IMR-90 (cell line): ENCODE measurements around the gene SDK1. TPM values are rescaled to one million over a fixed set of nuclear protein-coding genes. Genes with fewer than 3 reads are reported as not detected.

ENCODE experiments used
- ATAC-seq: fragments of 200-7000 bp; cut with Tn5 transposase; 2 replicates; pipeline ENCODE4 v1.9.1; 2020; ENCODE audit warnings: low read depth, mild to moderate bottlenecking, moderate library complexity
- BruUV-seq: library from RNA; stranded (reverse); fragments of 400-500 nt; replicated peaks from 2 replicates; lab custom pipeline; 2021; lab: Mats Ljungman, UMichigan
- CTCF ChIA-PET: fragments of 300-600 bp; formaldehyde crosslinking; extraction: SDS; loops from one replicate; lab custom pipeline; 2021; ENCODE audit warnings: antibody characterized with exemption; lab: Yijun Ruan, JAX
- POLR2A ChIA-PET: fragments of 300-600 bp; sonication (Branson Sonifier 250); formaldehyde crosslinking; loops from one replicate; lab custom pipeline; 2022; ENCODE audit warnings: antibody characterized with exemption; ENCODE audit not compliant: unreplicated experiment; lab: Charles Lee
- DNase-seq: peaks from one replicate; pipeline ENCODE4 v3.0.0; 2013
- H2AFZ ChIP-seq: replicated peaks from 2 replicates; pipeline ENCODE3; 2013; ENCODE audit warnings: low read length, mild to moderate bottlenecking; ENCODE audit not compliant: poor library complexity
- H2AK5ac ChIP-seq: 2 replicates; pipeline ENCODE4 v1.6.1; 2013; ENCODE audit warnings: low read depth, low read length, inconsistent platforms
- H2AK9ac ChIP-seq: replicated peaks from 2 replicates; pipeline ENCODE3; 2013; ENCODE audit warnings: mild to moderate bottlenecking, low read depth, low read length, moderate library complexity; ENCODE audit not compliant: poor library complexity
- H2BK120ac ChIP-seq: 2 replicates; pipeline ENCODE4 v1.6.1; 2013; ENCODE audit warnings: low read depth, low read length, inconsistent platforms
- H2BK15ac ChIP-seq: 3 replicates; pipeline ENCODE4 v1.6.1; 2013; ENCODE audit warnings: low read depth, low read length, inconsistent platforms
- H2BK20ac ChIP-seq: 2 replicates; pipeline ENCODE4 v1.6.1; 2013; ENCODE audit warnings: low read depth, mild to moderate bottlenecking, inconsistent platforms, low read length, moderate library complexity
- H2BK5ac ChIP-seq: 2 replicates; pipeline ENCODE4 v1.6.1; 2013; ENCODE audit warnings: mild to moderate bottlenecking, low read depth, low read length, inconsistent platforms; ENCODE audit not compliant: poor library complexity, severe bottlenecking
- H3K14ac ChIP-seq: replicated peaks from 2 replicates; pipeline ENCODE4 v1.6.1; 2013; ENCODE audit warnings: low read depth, low read length, inconsistent platforms
- H3K18ac ChIP-seq: 2 replicates; pipeline ENCODE4 v1.6.1; 2013; ENCODE audit warnings: low read depth, low read length, control low read depth
- H3K23ac ChIP-seq: 2 replicates; pipeline ENCODE4 v1.6.1; 2013; ENCODE audit warnings: low read depth, low read length, inconsistent platforms
- H3K27ac ChIP-seq: 2 replicates; pipeline ENCODE4 v1.5.1; 2013; ENCODE audit warnings: mild to moderate bottlenecking, control low read depth, low read length; ENCODE audit not compliant: insufficient read depth
- H3K27me3 ChIP-seq: 2 replicates; pipeline ENCODE4 v1.6.1; 2013; ENCODE audit warnings: low read length; ENCODE audit not compliant: control insufficient read depth, insufficient read depth
- H3K36me3 ChIP-seq: 2 replicates; pipeline ENCODE4 v1.6.1; 2013; ENCODE audit warnings: low read length, mixed read lengths; ENCODE audit not compliant: control insufficient read depth, insufficient read depth
- H3K4ac ChIP-seq: 2 replicates; pipeline ENCODE4 v1.6.1; 2013; ENCODE audit warnings: low read depth, low read length, inconsistent platforms
- H3K4me1 ChIP-seq: 2 replicates; pipeline ENCODE4 v1.6.1; 2013; ENCODE audit warnings: low read length, mixed read lengths; ENCODE audit not compliant: control insufficient read depth, insufficient read depth
- H3K4me2 ChIP-seq: 2 replicates; pipeline ENCODE4 v1.6.1; 2013; ENCODE audit warnings: low read depth, mild to moderate bottlenecking, control low read depth, low read length, moderate library complexity
- H3K4me3 ChIP-seq: 2 replicates; pipeline ENCODE4 v1.5.1; 2013; ENCODE audit warnings: low read depth, mild to moderate bottlenecking, control low read depth, low read length, moderate library complexity; ENCODE audit not compliant: insufficient read depth
- H3K56ac ChIP-seq: 2 replicates; pipeline ENCODE4 v1.6.1; 2013; ENCODE audit warnings: low read length, inconsistent platforms; ENCODE audit not compliant: insufficient read depth; ENCODE audit errors: extremely low read depth
- H3K79me1 ChIP-seq, 2 experiments: 2 replicates each; pipeline ENCODE4 v1.6.1; 2013; ENCODE audit warnings: low read length in 2 of 2, inconsistent platforms in 1 of 2, low read depth in 1 of 2
- H3K9ac ChIP-seq: 2 replicates; pipeline ENCODE4 v1.6.1; 2013; ENCODE audit warnings: low read depth, low read length, control low read depth
- H3K9me1 ChIP-seq: 2 replicates; pipeline ENCODE4 v1.6.1; 2013; ENCODE audit warnings: low read length, inconsistent platforms; ENCODE audit not compliant: insufficient read depth
- H3K9me3 ChIP-seq: 2 replicates; pipeline ENCODE4 v1.6.1; 2013; ENCODE audit warnings: low read length; ENCODE audit not compliant: control insufficient read depth, insufficient read depth
- H4K20me1 ChIP-seq: 2 replicates; pipeline ENCODE4 v1.6.1; 2013; ENCODE audit warnings: low read length, inconsistent platforms; ENCODE audit not compliant: insufficient read depth
- H4K5ac ChIP-seq: 2 replicates; pipeline ENCODE4 v1.6.1; 2013; ENCODE audit warnings: mild to moderate bottlenecking, low read depth, low read length, control low read depth
- H4K8ac ChIP-seq, 2 experiments: 2 replicates each; pipeline ENCODE4 v1.6.1; 2013; ENCODE audit warnings: low read depth in 2 of 2, low read length in 2 of 2, control low read depth in 1 of 2, inconsistent platforms in 1 of 2
- H4K91ac ChIP-seq: 2 replicates; pipeline ENCODE4 v1.6.1; 2013; ENCODE audit warnings: low read depth, low read length, inconsistent platforms; ENCODE audit not compliant: insufficient read depth
- BHLHE40 ChIP-seq: fragments of 150-350 bp; IDR thresholded peaks from 2 replicates; pipeline ENCODE4 v1.6.1; 2016; ENCODE audit warnings: mild to moderate bottlenecking, low read depth, low read length
- CEBPB ChIP-seq: IDR thresholded peaks from 2 replicates; pipeline ENCODE4 v1.6.1; 2012; ENCODE audit warnings: low read depth, low read length, improper control_type of control experiment
- CHD1 ChIP-seq: IDR thresholded peaks from 2 replicates; pipeline ENCODE4 v1.6.1; 2012; ENCODE audit warnings: low read depth, low read length, improper control_type of control experiment
- CTCF ChIP-seq: conservative IDR thresholded peaks from 2 replicates; pipeline ENCODE4 v1.5.1; 2012; ENCODE audit warnings: mild to moderate bottlenecking, low read depth, low read length, improper control_type of control experiment
- FOS ChIP-seq: fragments of 150-350 bp; IDR thresholded peaks from 2 replicates; pipeline ENCODE4 v1.6.1; 2016; ENCODE audit warnings: low read depth, low read length
- MAFK ChIP-seq: IDR thresholded peaks from 2 replicates; pipeline ENCODE4 v1.6.1; 2012; ENCODE audit warnings: low read depth, low read length, improper control_type of control experiment
- MXI1 ChIP-seq: IDR thresholded peaks from 2 replicates; pipeline ENCODE4 v1.6.1; 2012; ENCODE audit warnings: low read depth, mild to moderate bottlenecking, low read length, moderate library complexity, borderline replicate concordance
- NFE2L2 ChIP-seq: fragments of 150-350 bp; IDR thresholded peaks from 2 replicates; pipeline ENCODE4 v1.6.1; 2016; ENCODE audit warnings: low read depth, mild to moderate bottlenecking, low read length
- RAD21 ChIP-seq: IDR thresholded peaks from 2 replicates; pipeline ENCODE4 v1.6.1; 2012; ENCODE audit warnings: low read length, improper control_type of control experiment
- RCOR1 ChIP-seq: IDR thresholded peaks from 2 replicates; pipeline ENCODE4 v1.6.1; 2012; ENCODE audit warnings: mild to moderate bottlenecking, low read length, improper control_type of control experiment; ENCODE audit not compliant: insufficient replicate concordance
- RFX5 ChIP-seq: IDR thresholded peaks from 2 replicates; pipeline ENCODE4 v1.8.0; 2012; ENCODE audit warnings: low read depth, mild to moderate bottlenecking, low read length, moderate library complexity
- SMC3 ChIP-seq: fragments of 150-350 bp; IDR thresholded peaks from 2 replicates; pipeline ENCODE4 v1.6.1; 2016; ENCODE audit warnings: low read depth, mild to moderate bottlenecking, antibody characterized with exemption, low read length, moderate library complexity
- USF2 ChIP-seq: fragments of 150-350 bp; IDR thresholded peaks from 2 replicates; pipeline ENCODE4 v1.6.1; 2017; ENCODE audit warnings: mild to moderate bottlenecking, antibody characterized with exemption, low read length, low read depth
- WGBS, 2 experiments: methylation state at CpG; one replicate each; pipeline versions ENCODE4 v1.1.5 to v1.1.7; 2013; ENCODE audit warnings: missing lambda C conversion rate in 2 of 2; ENCODE audit not compliant: insufficient read length in 1 of 2; ENCODE audit errors: extremely low coverage in 2 of 2; 5-methylcytosine and 5-hydroxymethylcytosine counted together
- dilution Hi-C: fragments of 300-500 bp; cut with HindIII; formaldehyde crosslinking; loops from one replicate; pipeline ENCODE4 v1.14.3; 2018; ENCODE audit warnings: low sequenced_read_pairs; ENCODE audit not compliant: unreplicated experiment
- in situ Hi-C: fragments of 300-500 bp; cut with MboI; formaldehyde crosslinking; loops from 3 replicates; pipeline ENCODE4 v1.14.3; 2019; ENCODE audit warnings: low sequenced_read_pairs, inconsistent platforms, mixed read lengths
- intact Hi-C: fragments of 100-400 bp; cut with micrococcal nuclease; formaldehyde crosslinking; loops from 2 replicates; pipeline ENCODE4 v1.10.0; 2022
- polyA plus RNA-seq, 3 experiments: library from polyadenylated mRNA; depleted of rRNA; stranded (reverse); fragments of >200 nt; gene quantifications; 2 replicates each; pipeline ENCODE4 v1.2.3, GENCODE V29; 2012; ENCODE audit warnings: low replicate concordance in 1 of 3
- total RNA-seq: library from RNA; depleted of rRNA; stranded (reverse); fragments of >200 nt; gene quantifications from 2 replicates; pipeline ENCODE4 v1.2.3, GENCODE V29; 2012
- TF ChIP-seq, protein P1 (sequence below): fragments of 150-350 bp; IDR thresholded peaks from 2 replicates; pipeline ENCODE4 v1.6.1; 2016; ENCODE audit warnings: low read depth, mild to moderate bottlenecking, low read length, moderate library complexity, borderline replicate concordance

The SDK1 gene
- total and polyA plus RNA-seq, 2 of the 4 experiments (the other 2 are of a cell fraction): 1.5 to 1.6 TPM

DNA sequence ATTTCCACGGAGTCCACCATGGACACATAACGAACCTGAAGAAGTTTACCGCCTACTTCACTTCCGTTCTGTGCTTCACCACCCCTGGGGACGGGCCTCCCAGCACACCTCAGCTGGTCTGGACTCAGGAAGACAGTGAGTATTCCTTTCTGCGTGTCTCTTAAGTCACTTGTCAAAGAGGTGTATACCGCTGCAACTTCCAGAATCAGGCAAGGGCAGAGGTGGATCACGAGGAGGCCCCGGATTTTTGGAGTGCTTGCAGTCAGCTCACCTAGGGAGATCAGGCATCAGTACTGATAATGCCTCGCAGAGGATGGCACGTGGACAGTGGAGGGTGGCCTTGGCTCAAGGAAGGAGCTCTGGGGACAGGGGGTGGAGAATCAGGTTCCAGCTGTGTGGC is 750.6 kb downstream of the SDK1 start:
- Histone ChIP-seq H3K23ac (no peak overlapping the region), H3K4me2 (no peak overlapping the region), H2AK9ac (no peak overlapping the region), H3K36me3 (no peaks in the 10 kb centered on the region), H3K27ac (no peak overlapping the region), H4K20me1 (no peaks in the 10 kb centered on the region), H2AFZ (no peak overlapping the region), H3K9me3 (peaks cover 5% of the 10 kb centered on the region; the same call in 1 of the 2 replicates), H2BK20ac (no peak overlapping the region), H4K8ac (no peak overlapping the region), H4K5ac (no peak overlapping the region), H2BK15ac (no peak overlapping the region), H3K9me1 (no peaks in the 10 kb centered on the region), H3K56ac (no peak overlapping the region), H3K9ac (no peak overlapping the region), H3K27me3 (no peaks in the 10 kb centered on the region), H2AK5ac (no peak overlapping the region), H3K79me1 (no peaks in the 10 kb centered on the region), H2BK5ac (no peak overlapping the region), H3K4me3 (no peak overlapping the region), H4K91ac (no peak overlapping the region), H3K18ac (no peak overlapping the region), H2BK120ac (no peak overlapping the region), H3K4ac (no peak overlapping the region), H3K14ac (no peak overlapping the region), H3K4me1 (no peaks in the 10 kb centered on the region)
- intact Hi-C loops (no loop called here), dilution Hi-C loops (no loop called here), in situ Hi-C loops (no loop called here)
- no peak for TF ChIP-seq RAD21
- TF ChIP-seq MXI1: no peak
- no peak for TF ChIP-seq CEBPB
- TF ChIP-seq NFE2L2: no peak
- TF ChIP-seq MAFK: no peak
- no peak for TF ChIP-seq USF2
- TF ChIP-seq RFX5: no peak
- TF ChIP-seq BHLHE40: no peak
- no peak for TF ChIP-seq RCOR1
- TF ChIP-seq, protein P1, sequence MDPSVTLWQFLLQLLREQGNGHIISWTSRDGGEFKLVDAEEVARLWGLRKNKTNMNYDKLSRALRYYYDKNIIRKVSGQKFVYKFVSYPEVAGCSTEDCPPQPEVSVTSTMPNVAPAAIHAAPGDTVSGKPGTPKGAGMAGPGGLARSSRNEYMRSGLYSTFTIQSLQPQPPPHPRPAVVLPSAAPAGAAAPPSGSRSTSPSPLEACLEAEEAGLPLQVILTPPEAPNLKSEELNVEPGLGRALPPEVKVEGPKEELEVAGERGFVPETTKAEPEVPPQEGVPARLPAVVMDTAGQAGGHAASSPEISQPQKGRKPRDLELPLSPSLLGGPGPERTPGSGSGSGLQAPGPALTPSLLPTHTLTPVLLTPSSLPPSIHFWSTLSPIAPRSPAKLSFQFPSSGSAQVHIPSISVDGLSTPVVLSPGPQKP: no peak
- TF ChIP-seq CTCF: no peak
- TF ChIP-seq CHD1: no peak
- TF ChIP-seq FOS: no peak
- TF ChIP-seq SMC3: no peak
- BruUV-seq: no TSS peak
- ChIA-PET CTCF (no interaction called here), POLR2A (no interaction called here)
- no peak for ATAC-seq
- 76% methylated on average over 5 of the region's 11 CpGs; no CpG with 5 or more reads in 1 of the 2 experiments for WGBS, 2 experiments
- no peak for DNase-seq
